ENCODE results near the gene RFC4.

Gene RFC4

DNA sequence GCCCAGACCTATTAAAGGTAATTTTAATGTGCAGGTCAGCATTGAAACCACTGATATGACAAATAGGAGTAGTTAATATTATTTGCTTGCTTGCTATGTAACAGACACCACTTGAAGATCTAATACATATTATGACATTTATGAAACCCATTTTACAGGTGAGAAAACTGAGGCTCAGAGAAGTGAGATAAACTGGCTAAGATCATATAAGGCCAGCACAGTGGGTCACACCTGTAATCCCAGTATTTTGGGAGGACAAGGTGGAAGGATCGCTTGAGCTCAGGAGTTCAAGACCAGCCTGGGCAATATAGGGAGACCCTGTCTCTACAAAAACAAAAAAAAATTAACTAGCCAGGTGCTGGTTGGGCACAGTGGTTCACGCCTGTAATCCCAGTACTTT is 56.0 kb downstream of the RFC4 start:
- H3K4me3 ChIP-seq (ENCODE audit: low read depth, low read length), result no peak overlapping the region
- H3K36me3 ChIP-seq (ENCODE audit: control insufficient read depth in 2 of 2, insufficient read depth in 1 of 2, low read length in 2 of 2), result no peaks in the 10 kb centered on the region
- H3K27ac ChIP-seq (ENCODE audit: extremely low read depth, low read depth, low read length), result no peak overlapping the region
- TF ChIP-seq HIC1 (tag by site-specific recombination; IDR thresholded peaks at IDR 0.05) (no peak), BCL11B (tag by site-specific recombination; IDR thresholded peaks at IDR 0.05; ENCODE audit: low read depth) (no peak), ZNF132 (tag by site-specific recombination; IDR thresholded peaks at IDR 0.05; ENCODE audit: borderline replicate concordance) (no peak), SALL2 (tag by site-specific recombination; IDR thresholded peaks at IDR 0.05; ENCODE audit: borderline replicate concordance) (no peak), YY2 (tag by site-specific recombination; IDR thresholded peaks at IDR 0.05) (no peak), ZFHX2 (tag by site-specific recombination; conservative IDR thresholded peaks at IDR 0.05) (no peak), SCRT2 (tag by site-specific recombination; IDR thresholded peaks at IDR 0.05) (no peak), ZBTB8A (tag by site-specific recombination; IDR thresholded peaks at IDR 0.05) (no peak), ZNF785 (tag by site-specific recombination; IDR thresholded peaks at IDR 0.05) (no peak), ZNF16 (tag by site-specific recombination; IDR thresholded peaks at IDR 0.05; ENCODE audit: low read depth) (no peak), ZNF791 (tag by site-specific recombination; IDR thresholded peaks at IDR 0.05) (no peak), ZNF747 (tag by site-specific recombination; IDR thresholded peaks at IDR 0.05) (no peak), GLI4 (tag by site-specific recombination; IDR thresholded peaks at IDR 0.05) (no peak), ZNF76 (tag by site-specific recombination; IDR thresholded peaks at IDR 0.05; ENCODE audit: borderline replicate concordance, low read depth) (no peak), ZBTB1 (tag by site-specific recombination; IDR thresholded peaks at IDR 0.05) (no peak), ZNF239 (tag by site-specific recombination; IDR thresholded peaks at IDR 0.05) (no peak)
- TF ChIP-seq, protein P1, sequence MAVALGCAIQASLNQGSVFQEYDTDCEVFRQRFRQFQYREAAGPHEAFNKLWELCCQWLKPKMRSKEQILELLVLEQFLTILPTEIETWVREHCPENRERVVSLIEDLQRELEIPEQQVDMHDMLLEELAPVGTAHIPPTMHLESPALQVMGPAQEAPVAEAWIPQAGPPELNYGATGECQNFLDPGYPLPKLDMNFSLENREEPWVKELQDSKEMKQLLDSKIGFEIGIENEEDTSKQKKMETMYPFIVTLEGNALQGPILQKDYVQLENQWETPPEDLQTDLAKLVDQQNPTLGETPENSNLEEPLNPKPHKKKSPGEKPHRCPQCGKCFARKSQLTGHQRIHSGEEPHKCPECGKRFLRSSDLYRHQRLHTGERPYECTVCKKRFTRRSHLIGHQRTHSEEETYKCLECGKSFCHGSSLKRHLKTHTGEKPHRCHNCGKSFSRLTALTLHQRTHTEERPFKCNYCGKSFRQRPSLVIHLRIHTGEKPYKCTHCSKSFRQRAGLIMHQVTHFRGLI (tag by site-specific recombination; IDR thresholded peaks at IDR 0.05), result no peak
- TF ChIP-seq, protein P2, sequence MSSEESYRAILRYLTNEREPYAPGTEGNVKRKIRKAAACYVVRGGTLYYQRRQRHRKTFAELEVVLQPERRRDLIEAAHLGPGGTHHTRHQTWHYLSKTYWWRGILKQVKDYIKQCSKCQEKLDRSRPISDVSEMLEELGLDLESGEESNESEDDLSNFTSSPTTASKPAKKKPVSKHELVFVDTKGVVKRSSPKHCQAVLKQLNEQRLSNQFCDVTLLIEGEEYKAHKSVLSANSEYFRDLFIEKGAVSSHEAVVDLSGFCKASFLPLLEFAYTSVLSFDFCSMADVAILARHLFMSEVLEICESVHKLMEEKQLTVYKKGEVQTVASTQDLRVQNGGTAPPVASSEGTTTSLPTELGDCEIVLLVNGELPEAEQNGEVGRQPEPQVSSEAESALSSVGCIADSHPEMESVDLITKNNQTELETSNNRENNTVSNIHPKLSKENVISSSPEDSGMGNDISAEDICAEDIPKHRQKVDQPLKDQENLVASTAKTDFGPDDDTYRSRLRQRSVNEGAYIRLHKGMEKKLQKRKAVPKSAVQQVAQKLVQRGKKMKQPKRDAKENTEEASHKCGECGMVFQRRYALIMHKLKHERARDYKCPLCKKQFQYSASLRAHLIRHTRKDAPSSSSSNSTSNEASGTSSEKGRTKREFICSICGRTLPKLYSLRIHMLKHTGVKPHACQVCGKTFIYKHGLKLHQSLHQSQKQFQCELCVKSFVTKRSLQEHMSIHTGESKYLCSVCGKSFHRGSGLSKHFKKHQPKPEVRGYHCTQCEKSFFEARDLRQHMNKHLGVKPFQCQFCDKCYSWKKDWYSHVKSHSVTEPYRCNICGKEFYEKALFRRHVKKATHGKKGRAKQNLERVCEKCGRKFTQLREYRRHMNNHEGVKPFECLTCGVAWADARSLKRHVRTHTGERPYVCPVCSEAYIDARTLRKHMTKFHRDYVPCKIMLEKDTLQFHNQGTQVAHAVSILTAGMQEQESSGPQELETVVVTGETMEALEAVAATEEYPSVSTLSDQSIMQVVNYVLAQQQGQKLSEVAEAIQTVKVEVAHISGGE (tag by site-specific recombination; conservative IDR thresholded peaks at IDR 0.05; ENCODE audit: low read depth), result no peak
- H3K4me1 ChIP-seq (ENCODE audit: control insufficient read depth, insufficient read depth, low read length), result no peaks in the 10 kb centered on the region
- ChIA-PET CTCF (interaction anchor here (0.6 to 2.1 kb wide), 3 partner anchors 19 to 160 kb away, joined by 3 to 7 read pairs (median 3); no protein-coding TSS in a partner anchor), POLR2A (no interaction called here)
- H3K9me3 ChIP-seq (ENCODE audit: control insufficient read depth, insufficient read depth, low read depth, low read length), result no peaks in the 10 kb centered on the region

GRCh38 chr3:186746008-186746407 is 60.3 kb downstream of the RFC4 start:
- ChIA-PET POLR2A (interaction anchor here (0.6 kb wide), 1 partner anchor 60 kb away, joined by 4 read pairs; the partner anchor contains the start of gene RFC4), CTCF (no interaction called here)
- Histone ChIP-seq H3K36me3 (ENCODE audit: control insufficient read depth in 2 of 2, insufficient read depth in 1 of 2, low read length in 2 of 2) (no peaks in the 10 kb centered on the region), H3K4me3 (ENCODE audit: low read depth, low read length) (no peak overlapping the region), H3K27ac (ENCODE audit: extremely low read depth, low read depth, low read length) (no peak overlapping the region), H3K4me1 (ENCODE audit: control insufficient read depth, insufficient read depth, low read length) (no peaks in the 10 kb centered on the region), H3K9me3 (ENCODE audit: control insufficient read depth, insufficient read depth, low read depth, low read length) (no peaks in the 10 kb centered on the region)
- TF ChIP-seq ZNF266 (tag by site-specific recombination; IDR thresholded peaks at IDR 0.05; ENCODE audit: low read depth) (no peak), ZNF530 (tag by site-specific recombination; IDR thresholded peaks at IDR 0.05; ENCODE audit: low read depth) (no peak), ZNF416 (tag by site-specific recombination; IDR thresholded peaks at IDR 0.05) (no peak), ZBTB1 (tag by site-specific recombination; IDR thresholded peaks at IDR 0.05) (no peak), ZNF274 (IDR thresholded peaks at IDR 0.05; ENCODE audit: low read length) (no peak), ZNF274 (tag by site-specific recombination; IDR thresholded peaks at IDR 0.05; ENCODE audit: borderline replicate concordance) (no peak), ZNF518A (tag by site-specific recombination; conservative IDR thresholded peaks at IDR 0.05; ENCODE audit: low read depth) (no peak)

All from HEK293 (cell line).